SK-N-SH treated with all-trans-retinoic acid at 6 μM for 48 hours (cell line): ENCODE measurements around the gene TYRP1.

Experiments used
- BACH2 ChIP-seq: fragments of 250-450 bp; sonication (Bioruptor Pico); IDR thresholded peaks from 2 replicates; pipeline ENCODE4 v1.9.0; 2021; ENCODE audit warnings: mild to moderate bottlenecking, borderline replicate concordance
- CSDC2 ChIP-seq: fragments of 250-450 bp; sonication (Bioruptor Pico); IDR thresholded peaks from 2 replicates; pipeline ENCODE4 v1.5.0; 2020; ENCODE audit warnings: mild to moderate bottlenecking, moderate library complexity
- GLIS3 ChIP-seq: fragments of 250-450 bp; sonication (Bioruptor Pico); IDR thresholded peaks from 2 replicates; pipeline ENCODE4 v1.5.0; 2020; ENCODE audit warnings: mild to moderate bottlenecking, moderate library complexity
- RARB ChIP-seq: fragments of 250-450 bp; sonication (Bioruptor Pico); IDR thresholded peaks from 2 replicates; pipeline ENCODE4 v1.8.0; 2021; ENCODE audit warnings: mild to moderate bottlenecking, moderate library complexity
- TCF4 ChIP-seq: fragments of 250-450 bp; sonication (Bioruptor Pico); IDR thresholded peaks from 2 replicates; pipeline ENCODE4 v1.8.0; 2021; ENCODE audit warnings: mild to moderate bottlenecking, moderate library complexity, borderline replicate concordance
- TOX ChIP-seq: fragments of 250-450 bp; sonication (Bioruptor Pico); IDR thresholded peaks from 2 replicates; pipeline ENCODE4 v1.8.0; 2021; ENCODE audit warnings: mild to moderate bottlenecking, moderate library complexity, borderline replicate concordance
- ZFP3 ChIP-seq: fragments of 250-450 bp; sonication (Bioruptor Pico); IDR thresholded peaks from 2 replicates; pipeline ENCODE4 v1.5.0; 2020; ENCODE audit warnings: mild to moderate bottlenecking, moderate library complexity
- ZFP30 ChIP-seq: fragments of 450-650 bp; formaldehyde crosslinking; IDR thresholded peaks from 2 replicates; pipeline ENCODE4 v1.5.0; 2022; ENCODE audit warnings: mild to moderate bottlenecking, moderate library complexity
- ZNF565 ChIP-seq: fragments of 450-650 bp; formaldehyde crosslinking; conservative IDR thresholded peaks from 2 replicates; pipeline ENCODE4 v1.5.0; 2020; ENCODE audit warnings: low read depth, mild to moderate bottlenecking, moderate library complexity
- ZNF70 ChIP-seq: fragments of 450-650 bp; formaldehyde crosslinking; IDR thresholded peaks from 2 replicates; pipeline ENCODE4 v1.5.0; 2020; ENCODE audit warnings: mild to moderate bottlenecking, moderate library complexity
- ZNF8 ChIP-seq: fragments of 450-650 bp; formaldehyde crosslinking; IDR thresholded peaks from 2 replicates; pipeline ENCODE4 v1.5.0; 2020; ENCODE audit warnings: mild to moderate bottlenecking, moderate library complexity
- TF ChIP-seq, protein P1 (sequence below): fragments of 250-450 bp; sonication (Bioruptor Pico); IDR thresholded peaks from 2 replicates; pipeline ENCODE4 v1.8.0; 2020; ENCODE audit warnings: mild to moderate bottlenecking, moderate library complexity, borderline replicate concordance
- TF ChIP-seq, protein P2 (sequence below): fragments of 250-450 bp; sonication (Bioruptor Pico); IDR thresholded peaks from 2 replicates; pipeline ENCODE4 v1.5.1; 2021; ENCODE audit warnings: mild to moderate bottlenecking, moderate library complexity

DNA sequence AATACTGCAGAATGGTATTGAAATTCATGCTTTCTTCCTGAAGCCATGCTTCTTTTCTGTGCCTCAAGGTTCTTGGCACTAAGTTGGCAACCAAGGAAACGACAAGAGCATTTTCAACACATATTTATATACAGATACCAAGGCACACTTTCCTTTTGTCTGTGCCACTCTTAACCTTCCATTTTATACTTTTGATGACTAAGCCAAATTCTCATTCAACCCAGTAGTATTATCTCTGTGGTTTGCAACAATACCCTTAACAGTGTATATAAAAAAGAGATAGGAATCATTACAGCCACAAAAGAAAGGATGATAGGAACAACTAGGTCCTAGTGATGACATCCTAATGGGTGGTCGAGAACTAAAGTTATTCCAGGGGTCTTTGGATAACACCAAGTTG, 36.0 kb upstream of the TYRP1 start:
- TF ChIP-seq ZNF565 (CRISPR knock-in tag) (no peak), ZFP30 (CRISPR knock-in tag) (no peak), ZNF70 (CRISPR knock-in tag) (no peak), TOX (CRISPR knock-in tag) (no peak), GLIS3 (CRISPR knock-in tag) (no peak), ZNF8 (CRISPR knock-in tag) (no peak), BACH2 (CRISPR knock-in tag) (no peak), TCF4 (CRISPR knock-in tag) (no peak), CSDC2 (no peak), ZFP3 (CRISPR knock-in tag) (no peak), RARB (CRISPR knock-in tag) (no peak)
- TF ChIP-seq, protein P1, sequence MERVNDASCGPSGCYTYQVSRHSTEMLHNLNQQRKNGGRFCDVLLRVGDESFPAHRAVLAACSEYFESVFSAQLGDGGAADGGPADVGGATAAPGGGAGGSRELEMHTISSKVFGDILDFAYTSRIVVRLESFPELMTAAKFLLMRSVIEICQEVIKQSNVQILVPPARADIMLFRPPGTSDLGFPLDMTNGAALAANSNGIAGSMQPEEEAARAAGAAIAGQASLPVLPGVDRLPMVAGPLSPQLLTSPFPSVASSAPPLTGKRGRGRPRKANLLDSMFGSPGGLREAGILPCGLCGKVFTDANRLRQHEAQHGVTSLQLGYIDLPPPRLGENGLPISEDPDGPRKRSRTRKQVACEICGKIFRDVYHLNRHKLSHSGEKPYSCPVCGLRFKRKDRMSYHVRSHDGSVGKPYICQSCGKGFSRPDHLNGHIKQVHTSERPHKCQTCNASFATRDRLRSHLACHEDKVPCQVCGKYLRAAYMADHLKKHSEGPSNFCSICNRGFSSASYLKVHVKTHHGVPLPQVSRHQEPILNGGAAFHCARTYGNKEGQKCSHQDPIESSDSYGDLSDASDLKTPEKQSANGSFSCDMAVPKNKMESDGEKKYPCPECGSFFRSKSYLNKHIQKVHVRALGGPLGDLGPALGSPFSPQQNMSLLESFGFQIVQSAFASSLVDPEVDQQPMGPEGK: no peak
- TF ChIP-seq, protein P2, sequence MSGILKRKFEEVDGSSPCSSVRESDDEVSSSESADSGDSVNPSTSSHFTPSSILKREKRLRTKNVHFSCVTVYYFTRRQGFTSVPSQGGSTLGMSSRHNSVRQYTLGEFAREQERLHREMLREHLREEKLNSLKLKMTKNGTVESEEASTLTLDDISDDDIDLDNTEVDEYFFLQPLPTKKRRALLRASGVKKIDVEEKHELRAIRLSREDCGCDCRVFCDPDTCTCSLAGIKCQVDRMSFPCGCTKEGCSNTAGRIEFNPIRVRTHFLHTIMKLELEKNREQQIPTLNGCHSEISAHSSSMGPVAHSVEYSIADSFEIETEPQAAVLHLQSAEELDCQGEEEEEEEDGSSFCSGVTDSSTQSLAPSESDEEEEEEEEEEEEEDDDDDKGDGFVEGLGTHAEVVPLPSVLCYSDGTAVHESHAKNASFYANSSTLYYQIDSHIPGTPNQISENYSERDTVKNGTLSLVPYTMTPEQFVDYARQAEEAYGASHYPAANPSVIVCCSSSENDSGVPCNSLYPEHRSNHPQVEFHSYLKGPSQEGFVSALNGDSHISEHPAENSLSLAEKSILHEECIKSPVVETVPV (CRISPR knock-in tag): no peak
